Gastrocnemius medialis (tissue), 4 donors: ENCODE measurements around the gene KAZN.

Source experiments
- POLR2A ChIP-seq, 2 donors: fragments of 450-650 bp; IDR thresholded peaks; one replicate each; pipeline ENCODE4 v1.6.1; 2017; ENCODE audit warnings: antibody characterized with exemption in 2 of 2, mild to moderate bottlenecking in 2 of 2, moderate library complexity in 2 of 2
- TF ChIP-seq, protein P1 (sequence below), 5 experiments: fragments of 450-650 bp in 3 of 5; fragments of 200-600 bp in 2 of 5; sonication (generic) in 2 of 5; IDR thresholded peaks in 4 of 5; conservative IDR thresholded peaks in 1 of 5; 1 replicate in 4 of 5; 2 replicates in 1 of 5; pipeline ENCODE4 v1.5.1; 2016 to 2019; ENCODE audit warnings: antibody characterized with exemption in 5 of 5, mild to moderate bottlenecking in 3 of 5, moderate library complexity in 3 of 5

GRCh38 chr1:14926229-14926628, 327.7 kb downstream of the KAZN start:
- TF ChIP-seq, protein P1, sequence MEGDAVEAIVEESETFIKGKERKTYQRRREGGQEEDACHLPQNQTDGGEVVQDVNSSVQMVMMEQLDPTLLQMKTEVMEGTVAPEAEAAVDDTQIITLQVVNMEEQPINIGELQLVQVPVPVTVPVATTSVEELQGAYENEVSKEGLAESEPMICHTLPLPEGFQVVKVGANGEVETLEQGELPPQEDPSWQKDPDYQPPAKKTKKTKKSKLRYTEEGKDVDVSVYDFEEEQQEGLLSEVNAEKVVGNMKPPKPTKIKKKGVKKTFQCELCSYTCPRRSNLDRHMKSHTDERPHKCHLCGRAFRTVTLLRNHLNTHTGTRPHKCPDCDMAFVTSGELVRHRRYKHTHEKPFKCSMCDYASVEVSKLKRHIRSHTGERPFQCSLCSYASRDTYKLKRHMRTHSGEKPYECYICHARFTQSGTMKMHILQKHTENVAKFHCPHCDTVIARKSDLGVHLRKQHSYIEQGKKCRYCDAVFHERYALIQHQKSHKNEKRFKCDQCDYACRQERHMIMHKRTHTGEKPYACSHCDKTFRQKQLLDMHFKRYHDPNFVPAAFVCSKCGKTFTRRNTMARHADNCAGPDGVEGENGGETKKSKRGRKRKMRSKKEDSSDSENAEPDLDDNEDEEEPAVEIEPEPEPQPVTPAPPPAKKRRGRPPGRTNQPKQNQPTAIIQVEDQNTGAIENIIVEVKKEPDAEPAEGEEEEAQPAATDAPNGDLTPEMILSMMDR (IDR thresholded peaks at IDR 0.05 in 4 of 5, conservative IDR thresholded peaks at IDR 0.05 in 1 of 5): no peak
- no peak for TF ChIP-seq POLR2A (IDR thresholded peaks at IDR 0.05)
